Measurements from ENCODE around the gene IL17C.
"Not testable (repeated sequence)": the region's sequence is repeated elsewhere in the genome, so short reads cannot be mapped to it uniquely, and the experiment has no call there.

The IL17C gene

DNA sequence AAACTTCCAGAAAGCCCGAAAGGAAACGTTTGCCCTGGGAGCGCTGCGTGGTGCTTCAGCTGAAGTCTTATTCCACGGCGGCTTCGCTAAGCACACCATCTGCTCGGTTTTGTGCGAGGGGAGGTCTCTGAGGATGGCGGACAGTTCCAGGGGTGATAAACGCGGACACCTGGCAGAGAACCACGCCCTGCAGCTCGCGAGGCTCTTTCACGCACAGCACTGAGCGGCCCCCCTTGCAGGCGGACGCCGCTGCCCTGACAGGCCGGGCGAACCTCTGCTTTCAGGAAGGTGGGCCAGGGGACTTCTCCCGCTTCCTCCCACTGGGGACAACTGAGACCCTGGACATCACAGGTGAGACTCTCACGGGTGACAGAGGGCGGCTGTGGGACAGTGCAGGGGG is 20.8 kb downstream of the IL17C start:
- no peak for TF ChIP-seq GATA1 (IDR thresholded peaks at IDR 0.05; ENCODE audit: low read depth, low read length)
- TF ChIP-seq POLR2A (IDR thresholded peaks at IDR 0.05; ENCODE audit: low read length): no peak
- DNase-seq: no peak

DNA sequence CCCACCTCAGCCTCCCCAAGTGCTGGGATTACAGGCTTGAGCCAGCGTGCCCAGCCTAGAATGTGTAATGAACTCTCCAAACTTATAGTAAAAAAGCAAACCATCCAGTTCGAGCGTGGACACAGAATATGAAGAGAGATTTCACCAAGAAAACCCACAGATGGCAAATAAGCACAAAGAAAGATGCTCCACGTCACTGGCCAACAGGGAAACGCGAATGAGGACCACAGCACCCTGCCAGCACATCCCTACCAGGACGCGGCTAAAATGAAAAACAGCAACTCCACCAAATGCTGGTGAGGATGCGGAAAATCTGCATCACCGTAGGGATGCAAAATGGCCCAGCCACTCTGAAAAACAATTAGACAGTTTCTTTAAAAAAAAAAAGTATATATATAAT is 23.1 kb downstream of the IL17C start:
- DNase-seq: no peak
- no peak for TF ChIP-seq POLR2A (IDR thresholded peaks at IDR 0.05; ENCODE audit: low read length)
- TF ChIP-seq GATA1 (IDR thresholded peaks at IDR 0.05; ENCODE audit: low read depth, low read length): no peak

DNA sequence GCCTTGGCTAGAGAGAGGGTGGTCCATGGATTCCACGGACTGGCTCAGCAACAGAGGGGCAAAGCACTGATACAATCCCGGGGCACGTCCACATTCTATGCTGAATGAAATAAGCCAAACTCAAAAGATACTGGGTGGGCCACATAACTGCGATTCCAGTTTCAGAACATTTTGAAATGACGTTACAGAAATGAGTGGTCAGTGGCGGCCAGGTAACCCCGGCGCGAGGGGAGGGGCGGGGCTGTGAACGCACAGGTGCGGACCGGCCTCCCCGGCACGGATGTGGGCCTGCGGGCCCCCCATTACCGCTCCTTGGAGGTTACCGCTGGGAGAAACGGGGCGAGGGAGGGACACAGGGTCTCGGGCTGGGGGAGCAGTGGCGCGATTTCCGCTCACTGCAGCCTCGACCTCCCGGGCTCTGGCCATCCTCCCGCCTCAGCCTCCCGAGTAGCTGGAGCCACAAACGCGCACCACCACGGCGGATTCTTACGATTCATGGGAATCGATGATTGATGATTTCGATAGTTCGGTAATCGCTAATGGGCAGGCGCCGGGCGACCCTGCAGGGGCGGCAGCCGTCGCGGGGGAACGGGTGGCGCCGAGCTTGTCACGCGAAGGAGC is 24.0 kb downstream of the IL17C start:
- peak in 1 of 2 experiments; percentile 45 for DNase-seq
- TF ChIP-seq GATA1 (IDR thresholded peaks at IDR 0.05; ENCODE audit: low read depth, low read length): no peak
- no peak for TF ChIP-seq POLR2A (IDR thresholded peaks at IDR 0.05; ENCODE audit: low read length)

DNA sequence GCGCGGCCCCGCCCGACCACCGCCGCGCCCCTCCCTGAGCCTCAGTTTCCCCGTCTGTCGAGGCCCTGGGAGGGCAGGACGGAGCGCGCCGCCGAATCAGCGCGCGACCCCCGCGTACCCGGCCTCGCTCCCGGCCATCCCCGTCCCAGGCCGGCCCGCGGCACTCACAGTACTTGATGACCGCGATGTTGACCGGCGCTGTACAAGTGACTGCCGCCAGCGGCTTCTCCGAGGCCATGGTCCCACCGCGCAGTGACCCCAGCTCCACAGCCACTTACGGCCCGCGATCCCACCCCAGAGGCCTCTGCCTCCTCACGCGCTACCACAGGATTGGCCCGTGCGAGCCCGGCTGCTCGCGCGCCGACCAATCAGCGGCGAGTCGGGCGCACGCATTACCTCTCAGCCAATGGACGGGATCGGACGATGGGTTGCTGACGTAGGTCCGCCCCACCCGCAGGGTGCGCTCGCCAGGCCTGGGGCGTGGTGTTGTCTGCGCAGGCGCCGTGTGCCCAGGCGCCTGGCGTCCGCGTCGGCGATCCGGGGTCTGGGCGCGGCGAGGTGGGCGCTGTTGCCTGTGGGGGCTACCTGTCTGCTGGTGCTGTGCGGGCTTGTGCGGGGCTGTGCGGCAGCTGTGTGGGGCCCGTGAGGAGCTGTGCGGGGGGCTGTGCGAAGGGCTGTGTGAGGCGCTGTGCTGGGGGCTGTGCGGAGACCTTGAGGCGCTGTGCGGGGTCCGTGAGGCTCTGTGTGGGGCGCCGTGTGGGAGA is 24.7 kb downstream of the IL17C start, which contains the start of gene MVD:
TSS of gene MVD (minus strand) at position 249 of the 764 bp plus-strand sequence. CDS start at position 238, 11 bp downstream.
- TF ChIP-seq POLR2A (IDR thresholded peaks at IDR 0.05; ENCODE audit: low read length) (peak; percentile 94), GATA1 (IDR thresholded peaks at IDR 0.05; ENCODE audit: low read depth, low read length) (no peak)

DNA sequence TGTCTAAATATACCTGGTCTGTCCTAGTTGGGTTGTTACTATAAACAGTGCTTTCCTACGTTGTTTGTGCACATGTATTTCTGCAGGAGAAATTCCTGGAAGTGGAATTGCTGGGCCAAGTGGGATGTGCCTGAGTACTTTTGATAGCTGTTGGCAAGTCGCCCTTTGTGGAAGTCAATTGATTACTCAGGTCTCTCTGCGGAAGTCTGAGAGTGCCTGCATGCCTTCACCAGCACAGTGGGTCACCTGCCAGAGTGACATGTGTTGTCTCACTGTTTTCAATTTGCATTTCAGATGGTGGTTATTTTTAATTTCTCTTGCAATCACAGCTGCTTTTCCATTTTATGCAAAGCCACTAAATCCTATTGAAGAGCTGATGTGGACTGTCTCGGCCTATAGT is 26.8 kb downstream of the IL17C start:
- TF ChIP-seq POLR2A (IDR thresholded peaks at IDR 0.05; ENCODE audit: low read length) (no peak), GATA1 (IDR thresholded peaks at IDR 0.05; ENCODE audit: low read depth, low read length) (no peak)
- DNase-seq: no peak

More for the DNA sequence above, 24.7 kb downstream of the IL17C start, which contains the start of gene MVD:
- DNase-seq: peak; percentile 99

DNA sequence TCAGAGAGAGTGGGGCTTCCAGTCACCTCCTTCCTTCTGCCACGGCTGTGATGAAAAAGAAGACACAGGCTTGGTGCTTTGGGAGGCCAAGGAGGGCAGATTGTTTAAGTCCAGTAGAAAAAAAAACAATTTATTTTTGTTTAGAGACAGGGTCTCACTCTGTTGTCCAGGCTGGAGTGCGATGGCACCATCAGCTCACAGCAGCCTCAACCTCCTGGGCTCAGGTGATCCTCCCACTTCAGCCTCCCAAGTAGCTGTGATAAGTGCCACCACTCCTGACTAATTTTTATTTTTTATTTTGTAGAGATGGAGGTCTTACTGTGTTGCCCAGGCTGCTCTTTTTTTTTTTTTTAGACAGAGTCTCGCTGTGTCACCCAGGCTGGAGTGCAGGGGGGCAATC is 27.2 kb downstream of the IL17C start:
- no peak for DNase-seq
- no peak for TF ChIP-seq POLR2A (IDR thresholded peaks at IDR 0.05; ENCODE audit: low read length)
- no peak for TF ChIP-seq GATA1 (IDR thresholded peaks at IDR 0.05; ENCODE audit: low read depth, low read length)

DNA sequence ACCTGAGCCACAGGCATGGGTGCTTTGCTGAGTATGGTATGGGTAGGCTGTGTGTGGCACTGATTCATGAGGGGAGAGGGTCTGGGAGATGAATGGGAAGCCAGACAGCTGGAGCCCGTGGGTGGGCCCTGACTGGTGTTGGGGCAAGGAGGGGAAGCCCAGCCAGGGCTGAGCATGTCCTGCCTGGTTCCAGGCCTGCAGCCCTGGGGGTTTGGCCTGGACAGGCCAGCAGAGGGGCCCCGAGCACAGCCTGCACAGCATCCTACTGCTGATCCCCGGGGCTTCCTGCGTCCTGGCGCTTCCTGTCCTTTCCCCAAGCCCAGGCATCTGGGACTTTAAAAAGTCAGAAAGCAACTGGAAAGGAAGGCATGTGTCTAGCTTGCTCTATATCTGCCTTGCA is 29.1 kb downstream of the IL17C start:
- DNase-seq: no peak
- TF ChIP-seq GATA1 (IDR thresholded peaks at IDR 0.05; ENCODE audit: low read depth, low read length) (no peak), POLR2A (IDR thresholded peaks at IDR 0.05; ENCODE audit: low read length) (no peak)

DNA sequence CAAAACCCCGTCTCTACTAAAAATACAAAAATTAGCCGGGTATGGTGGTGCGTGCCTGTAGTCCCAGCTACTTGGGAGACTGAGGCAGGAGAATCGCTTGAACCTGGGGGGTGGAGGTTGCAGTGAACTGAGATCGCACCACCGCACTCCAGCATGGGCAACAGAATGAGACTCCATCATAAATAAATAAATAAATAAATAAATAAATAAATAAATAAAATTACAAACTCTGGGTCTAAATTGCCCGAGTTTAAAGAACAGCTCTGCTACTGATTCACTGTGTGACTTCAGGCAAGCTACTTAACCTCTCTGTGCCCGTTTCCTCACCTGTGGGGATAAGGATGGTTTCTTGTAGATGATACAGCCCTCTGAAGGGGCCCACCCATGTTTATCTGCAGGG is 31.1 kb downstream of the IL17C start:
- DNase-seq: not testable (repeated sequence)

DNA sequence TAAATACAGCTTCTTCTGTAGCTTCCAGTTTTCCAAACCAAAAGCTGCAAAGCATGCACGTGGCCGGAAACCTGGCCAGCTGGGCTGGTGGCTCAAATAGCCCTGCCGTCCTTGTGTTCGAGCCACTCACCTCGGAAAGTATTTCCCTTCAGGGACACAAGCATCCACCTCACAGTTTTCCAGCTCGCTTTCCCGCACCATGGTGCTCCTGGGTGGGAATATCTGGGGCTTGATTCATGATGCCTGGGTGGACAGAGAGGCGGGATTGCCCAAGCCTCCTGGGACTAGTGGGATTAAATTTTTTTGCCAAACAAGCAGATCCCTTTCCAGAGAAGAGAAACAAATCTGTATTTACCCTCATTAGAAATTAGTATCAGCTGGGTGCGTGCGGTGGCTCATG is 31.6 kb downstream of the IL17C start:
- no peak for TF ChIP-seq GATA1 (IDR thresholded peaks at IDR 0.05; ENCODE audit: low read depth, low read length)
- no peak for TF ChIP-seq POLR2A (IDR thresholded peaks at IDR 0.05; ENCODE audit: low read length)
- no peak for DNase-seq

DNA sequence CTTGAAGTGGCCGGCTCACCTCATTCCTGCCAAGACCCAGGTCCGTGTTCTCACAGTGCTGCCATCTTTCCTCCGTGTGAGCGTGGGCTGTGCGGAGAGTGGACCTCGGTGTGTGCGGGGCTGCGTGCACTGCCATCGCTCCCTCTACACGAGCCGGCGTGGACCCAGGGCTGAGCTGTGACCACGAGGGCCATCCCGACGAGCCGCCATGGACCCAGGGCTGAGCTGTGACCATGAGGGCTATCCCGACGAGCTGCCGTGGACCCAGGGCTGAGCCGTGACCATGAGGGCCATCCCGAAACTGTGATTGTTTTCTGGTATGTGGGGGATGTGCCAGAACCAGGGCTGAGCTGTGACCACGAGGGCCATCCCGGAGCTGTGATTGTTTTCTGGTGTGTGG is 33.4 kb downstream of the IL17C start:
- DNase-seq: no peak
- TF ChIP-seq POLR2A (IDR thresholded peaks at IDR 0.05; ENCODE audit: low read length) (no peak), GATA1 (IDR thresholded peaks at IDR 0.05; ENCODE audit: low read depth, low read length) (no peak)

DNA sequence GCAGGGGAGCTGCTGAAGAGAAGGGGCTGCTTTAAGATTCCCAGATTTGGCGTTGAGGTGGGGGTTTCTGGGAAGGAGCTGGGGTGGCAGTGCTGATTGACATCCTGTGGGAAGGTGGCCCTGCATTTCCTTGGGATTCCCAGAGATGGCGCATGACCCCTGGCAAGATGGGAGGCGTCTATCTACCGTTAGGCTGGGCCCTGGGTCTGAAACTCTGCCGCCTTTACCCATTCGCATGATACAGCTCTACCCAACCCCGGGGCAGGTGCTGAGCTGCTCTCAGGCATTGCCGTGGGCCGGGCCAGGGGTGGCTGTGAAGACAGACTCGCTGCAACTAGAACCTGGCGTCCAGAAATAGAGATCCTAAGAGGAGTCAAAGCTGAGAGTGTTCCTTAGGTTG is 34.4 kb downstream of the IL17C start:
- TF ChIP-seq GATA1 (IDR thresholded peaks at IDR 0.05; ENCODE audit: low read depth, low read length): no peak
- no peak for TF ChIP-seq POLR2A (IDR thresholded peaks at IDR 0.05; ENCODE audit: low read length)
- no peak for DNase-seq

DNA sequence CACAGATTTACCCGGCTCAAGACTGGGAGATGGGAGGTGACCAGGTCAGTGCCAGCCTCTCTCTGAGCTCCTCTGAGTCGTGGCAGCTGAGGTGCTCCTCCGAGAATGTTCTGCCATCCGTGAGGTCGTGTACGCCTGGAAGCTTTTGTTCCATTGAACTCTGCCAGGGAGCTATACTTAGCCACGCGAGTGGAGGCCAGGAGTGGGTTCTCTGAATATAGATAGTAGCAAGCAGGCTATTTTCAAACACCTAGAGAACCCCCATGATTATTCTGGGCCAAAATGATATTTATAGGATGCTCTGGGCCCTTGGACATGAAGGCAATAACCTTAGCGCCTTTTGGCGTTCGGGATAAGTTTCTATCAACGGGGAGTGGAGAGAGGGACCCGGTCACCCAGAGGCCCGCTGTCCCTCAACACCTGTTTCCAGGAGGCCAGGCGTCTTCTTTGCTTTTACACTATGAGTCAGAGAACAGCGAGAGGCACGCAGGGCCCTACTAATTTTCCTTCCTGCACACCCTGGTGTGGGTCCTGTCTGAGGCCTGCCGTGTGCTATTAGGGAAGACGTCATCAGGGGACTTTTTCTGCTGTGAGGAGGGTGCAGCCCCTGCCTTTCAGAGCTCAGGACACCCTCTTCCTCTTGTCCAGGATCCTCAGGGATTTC is 35.5 kb downstream of the IL17C start:
- TF ChIP-seq GATA1 (IDR thresholded peaks at IDR 0.05; ENCODE audit: low read depth, low read length): no peak
- no peak for TF ChIP-seq POLR2A (IDR thresholded peaks at IDR 0.05; ENCODE audit: low read length)
- DNase-seq: no peak

DNA sequence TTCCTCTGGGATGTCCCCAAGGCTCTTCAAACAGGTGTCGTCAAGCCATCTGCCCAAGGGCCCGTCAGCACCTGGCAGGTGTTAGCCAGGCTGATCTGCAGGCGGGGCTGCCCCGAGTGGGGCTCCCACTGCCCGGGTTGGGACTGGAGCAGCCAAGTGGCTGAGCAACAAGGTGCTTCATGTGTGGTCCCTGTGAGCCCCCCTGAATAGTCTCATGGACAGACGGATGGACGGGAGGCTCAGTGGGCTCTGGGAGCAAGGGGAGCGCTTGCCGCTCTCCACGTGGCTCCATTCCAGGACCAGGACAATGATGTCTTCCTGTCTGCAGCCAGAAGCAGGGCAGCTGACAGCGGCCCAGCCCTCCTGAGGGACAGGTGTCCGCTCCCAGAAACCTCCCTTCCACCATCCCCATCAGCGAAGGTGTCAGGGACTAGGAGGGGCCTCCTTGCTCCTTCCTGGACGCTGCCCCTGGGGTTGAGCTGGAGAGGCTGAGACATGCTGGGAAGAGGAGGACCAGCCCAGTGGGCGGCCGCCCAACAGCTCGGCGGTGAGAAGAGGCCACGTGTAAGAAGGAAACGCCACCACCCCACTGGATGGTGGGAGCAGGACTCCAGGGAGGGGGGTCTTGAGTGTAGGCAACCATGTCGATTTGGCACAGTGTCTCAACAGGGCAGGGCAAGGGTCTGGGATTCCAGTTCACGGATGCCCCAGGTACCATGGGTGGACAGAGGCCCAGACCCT is 38.3 kb downstream of the IL17C start:
- TF ChIP-seq POLR2A (IDR thresholded peaks at IDR 0.05; ENCODE audit: low read length): no peak
- TF ChIP-seq GATA1 (IDR thresholded peaks at IDR 0.05; ENCODE audit: low read depth, low read length): no peak
- no peak for DNase-seq

DNA sequence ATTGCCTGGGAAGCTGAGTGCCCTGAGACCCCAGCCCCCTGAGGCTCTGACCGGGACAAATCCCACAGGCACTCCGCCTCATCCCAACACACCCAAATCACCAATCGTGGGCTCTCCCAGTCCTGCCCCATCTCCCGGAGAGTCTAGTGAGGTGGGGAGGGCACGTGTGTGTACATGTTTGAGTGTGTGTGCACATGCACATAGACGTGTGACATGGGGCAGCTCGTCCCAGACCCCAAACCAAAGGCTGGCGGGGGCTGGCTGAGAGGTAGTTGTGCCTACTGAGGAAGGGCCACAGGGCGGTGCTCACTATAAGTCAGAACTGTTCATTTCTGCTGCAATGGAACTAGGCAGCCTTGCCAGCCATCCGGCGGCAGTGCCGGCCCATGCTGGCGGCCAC is 39.3 kb downstream of the IL17C start:
- TF ChIP-seq GATA1 (IDR thresholded peaks at IDR 0.05; ENCODE audit: low read depth, low read length): no peak
- TF ChIP-seq POLR2A (IDR thresholded peaks at IDR 0.05; ENCODE audit: low read length): no peak
- DNase-seq: no peak
